HEK293 (cell line): Measurements from ENCODE around the gene ARHGAP26.

ENCODE experiments used
- CTCF ChIA-PET: fragments of 350-600 bp; formaldehyde crosslinking; extraction: SDS; loops from one replicate; lab custom pipeline; 2021; ENCODE audit warnings: antibody characterized with exemption; lab: Yijun Ruan, JAX
- POLR2A ChIA-PET: fragments of 300-600 bp; formaldehyde crosslinking; extraction: SDS; loops from one replicate; lab custom pipeline; 2020; ENCODE audit warnings: antibody characterized with exemption, inconsistent platforms; lab: Yijun Ruan, JAX
- H3K27ac ChIP-seq: fragments of 200-500 bp; sonication (Bioruptor generic); 2 replicates; pipeline ENCODE4 v1.5.1; 2014; ENCODE audit warnings: low read depth, low read length, control low read depth, inconsistent platforms; ENCODE audit errors: extremely low read depth
- H3K36me3 ChIP-seq, 2 experiments: fragments of 200-500 bp in 1 of 2; sonication (Bioruptor generic) in 1 of 2; 1 replicate in 1 of 2; 2 replicates in 1 of 2; pipeline ENCODE4 v1.5.1; 2014 to 2017; ENCODE audit warnings: inconsistent platforms in 2 of 2, low read length in 2 of 2; ENCODE audit not compliant: control insufficient read depth in 2 of 2, insufficient read depth in 1 of 2
- H3K4me1 ChIP-seq: fragments of 200-500 bp; sonication (Bioruptor generic); 2 replicates; pipeline ENCODE4 v1.5.1; 2014; ENCODE audit warnings: mild to moderate bottlenecking, low read length, inconsistent platforms; ENCODE audit not compliant: control insufficient read depth, insufficient read depth
- H3K4me3 ChIP-seq: 2 replicates; pipeline ENCODE4 v1.5.1; 2011; ENCODE audit warnings: low read depth, mild to moderate bottlenecking, control low read depth, low read length, moderate library complexity
- H3K9me3 ChIP-seq: fragments of 200-500 bp; sonication (Bioruptor generic); 2 replicates; pipeline ENCODE4 v1.5.1; 2014; ENCODE audit warnings: low read depth, low read length, inconsistent platforms; ENCODE audit not compliant: control insufficient read depth, insufficient read depth
- BCL11A ChIP-seq: fragments of 450-650 bp; formaldehyde crosslinking; IDR thresholded peaks from 2 replicates; pipeline ENCODE4 v1.5.1; 2016; ENCODE audit warnings: low read depth, missing biosample characterization, missing genetic modification characterization
- BCL11B ChIP-seq: fragments of 450-650 bp; formaldehyde crosslinking; IDR thresholded peaks from 2 replicates; pipeline ENCODE4 v1.5.1; 2016; ENCODE audit warnings: low read depth, missing biosample characterization, missing genetic modification characterization
- BCL6B ChIP-seq: fragments of 450-650 bp; formaldehyde crosslinking; IDR thresholded peaks from 2 replicates; pipeline ENCODE4 v1.5.1; 2017; ENCODE audit warnings: missing biosample characterization, missing genetic modification characterization
- CTCF ChIP-seq: fragments of 450-650 bp; formaldehyde crosslinking; IDR thresholded peaks from 2 replicates; pipeline ENCODE4 v1.5.1; 2016; ENCODE audit warnings: missing biosample characterization, missing genetic modification characterization
- INSM2 ChIP-seq: fragments of 450-650 bp; formaldehyde crosslinking; IDR thresholded peaks from 2 replicates; pipeline ENCODE4 v1.5.1; 2016; ENCODE audit warnings: missing biosample characterization, missing genetic modification characterization
- OSR2 ChIP-seq: fragments of 450-650 bp; formaldehyde crosslinking; IDR thresholded peaks from 2 replicates; pipeline ENCODE4 v1.5.1; 2016; ENCODE audit warnings: missing biosample characterization, missing genetic modification characterization
- ZNF19 ChIP-seq: fragments of 450-650 bp; formaldehyde crosslinking; IDR thresholded peaks from 2 replicates; pipeline ENCODE4; 2016; ENCODE audit warnings: missing biosample characterization, missing genetic modification characterization, low read depth
- ZNF2 ChIP-seq: fragments of 450-650 bp; formaldehyde crosslinking; IDR thresholded peaks from 2 replicates; pipeline ENCODE4 v1.5.1; 2016; ENCODE audit warnings: missing biosample characterization, missing genetic modification characterization
- ZNF266 ChIP-seq: fragments of 450-650 bp; formaldehyde crosslinking; IDR thresholded peaks from 2 replicates; pipeline ENCODE4 v1.5.1; 2016; ENCODE audit warnings: missing biosample characterization, missing genetic modification characterization, low read depth
- ZNF302 ChIP-seq: fragments of 450-650 bp; formaldehyde crosslinking; IDR thresholded peaks from 2 replicates; pipeline ENCODE4 v1.5.1; 2016; ENCODE audit warnings: missing biosample characterization, missing genetic modification characterization, low read depth
- ZNF354C ChIP-seq: fragments of 450-650 bp; formaldehyde crosslinking; IDR thresholded peaks from 2 replicates; pipeline ENCODE4 v1.5.1; 2016; ENCODE audit warnings: missing biosample characterization, missing genetic modification characterization, low read depth, borderline replicate concordance
- ZNF362 ChIP-seq: fragments of 450-650 bp; formaldehyde crosslinking; IDR thresholded peaks from 2 replicates; pipeline ENCODE4 v1.5.1; 2016; ENCODE audit warnings: missing biosample characterization, missing genetic modification characterization
- ZNF433 ChIP-seq: fragments of 450-650 bp; formaldehyde crosslinking; IDR thresholded peaks from 2 replicates; pipeline ENCODE4 v1.5.1; 2016; ENCODE audit warnings: missing biosample characterization, missing genetic modification characterization, low read depth
- ZNF48 ChIP-seq: fragments of 450-650 bp; formaldehyde crosslinking; IDR thresholded peaks from 2 replicates; pipeline ENCODE4 v1.5.1; 2016; ENCODE audit warnings: missing biosample characterization, missing genetic modification characterization
- ZNF518A ChIP-seq: fragments of 450-650 bp; formaldehyde crosslinking; conservative IDR thresholded peaks from 2 replicates; pipeline ENCODE4 v1.5.1; 2016; ENCODE audit warnings: low read depth, missing biosample characterization, missing genetic modification characterization
- ZNF558 ChIP-seq: fragments of 450-650 bp; formaldehyde crosslinking; IDR thresholded peaks from 2 replicates; pipeline ENCODE4 v1.5.1; 2016; ENCODE audit warnings: missing biosample characterization, missing genetic modification characterization
- ZNF585B ChIP-seq: fragments of 450-650 bp; formaldehyde crosslinking; IDR thresholded peaks from 2 replicates; pipeline ENCODE4 v1.5.1; 2016; ENCODE audit warnings: missing biosample characterization, missing genetic modification characterization
- ZNF610 ChIP-seq: fragments of 450-650 bp; formaldehyde crosslinking; IDR thresholded peaks from 2 replicates; pipeline ENCODE4 v1.5.1; 2016; ENCODE audit warnings: missing biosample characterization, missing genetic modification characterization, borderline replicate concordance
- ZNF660 ChIP-seq: fragments of 450-650 bp; IDR thresholded peaks from 2 replicates; pipeline ENCODE4 v1.5.1; 2018; ENCODE audit warnings: missing biosample characterization, mild to moderate bottlenecking, missing genetic modification characterization
- ZNF664 ChIP-seq: fragments of 450-650 bp; formaldehyde crosslinking; IDR thresholded peaks from 2 replicates; pipeline ENCODE4 v1.5.1; 2016; ENCODE audit warnings: missing biosample characterization, missing genetic modification characterization
- ZNF704 ChIP-seq: fragments of 450-650 bp; formaldehyde crosslinking; IDR thresholded peaks from 2 replicates; pipeline ENCODE4 v1.5.1; 2016; ENCODE audit warnings: missing biosample characterization, missing genetic modification characterization
- ZNF785 ChIP-seq: fragments of 450-650 bp; formaldehyde crosslinking; IDR thresholded peaks from 2 replicates; pipeline ENCODE4 v1.5.1; 2016; ENCODE audit warnings: missing biosample characterization, missing genetic modification characterization
- ZNF792 ChIP-seq: fragments of 450-650 bp; formaldehyde crosslinking; IDR thresholded peaks from 2 replicates; pipeline ENCODE4 v1.5.1; 2016; ENCODE audit warnings: missing biosample characterization, missing genetic modification characterization
- ZNF837 ChIP-seq: fragments of 450-650 bp; formaldehyde crosslinking; IDR thresholded peaks from 2 replicates; pipeline ENCODE4 v1.5.1; 2016; ENCODE audit warnings: missing biosample characterization, missing genetic modification characterization

Gene ARHGAP26

GRCh38 chr5:143186623-143187022 is 416.4 kb downstream of the ARHGAP26 start (continued):
- TF ChIP-seq ZNF48 (tag by site-specific recombination) (no peak), ZNF585B (tag by site-specific recombination) (no peak), ZNF518A (tag by site-specific recombination) (no peak), ZNF664 (tag by site-specific recombination) (no peak), ZNF433 (tag by site-specific recombination) (no peak), ZNF558 (tag by site-specific recombination) (no peak), ZNF362 (tag by site-specific recombination) (no peak), ZNF704 (tag by site-specific recombination) (no peak), ZNF2 (tag by site-specific recombination) (no peak), ZNF302 (tag by site-specific recombination) (no peak), ZNF660 (tag by site-specific recombination) (no peak), ZNF19 (tag by site-specific recombination) (no peak), BCL11B (tag by site-specific recombination) (no peak), OSR2 (tag by site-specific recombination) (no peak)

GRCh38 chr5:143187495-143187894 is 417.3 kb downstream of the ARHGAP26 start:
- no peaks in the 10 kb centered on the region for H3K9me3 ChIP-seq
- ChIA-PET POLR2A (no interaction called here), CTCF (interaction anchor here (0.6 kb wide), 1 partner anchor 53 kb away, joined by 4 read pairs; no protein-coding TSS in a partner anchor)
- no peaks in the 10 kb centered on the region for H3K36me3 ChIP-seq
- no peak overlapping the region for H3K4me3 ChIP-seq
- no peak overlapping the region for H3K27ac ChIP-seq
- peaks cover 10% of the 10 kb centered on the region for H3K4me1 ChIP-seq
- TF ChIP-seq ZNF48 (tag by site-specific recombination) (no peak), ZNF792 (tag by site-specific recombination) (no peak), ZNF610 (tag by site-specific recombination) (no peak), ZNF837 (tag by site-specific recombination) (no peak), ZNF660 (tag by site-specific recombination) (no peak), ZNF362 (tag by site-specific recombination) (no peak), INSM2 (tag by site-specific recombination) (no peak), ZNF354C (tag by site-specific recombination) (no peak), CTCF (no peak), BCL6B (no peak), ZNF266 (no peak), BCL11A (tag by site-specific recombination) (no peak), ZNF785 (tag by site-specific recombination) (no peak)
